Measurements from ENCODE around the gene KIZ. TPM values are rescaled to one million over a fixed set of nuclear protein-coding genes. Genes with fewer than 3 reads are reported as not detected.

Gene KIZ
- total RNA-seq, 2 experiments from 2014 or later = 13.2 to 15.2 TPM

Other genes with a start within 250 kb of the KIZ start
- not detected for gene LINC00237, start 19.7 kb upstream of the KIZ start, total RNA-seq
- 10 to 100 TPM; 87.1 to 88.4 TPM for gene XRN2, start 177.2 kb downstream of the KIZ start, total RNA-seq

All from activated CD4-positive, alpha-beta T cell treated with anti-CD3 and anti-CD28 coated beads for 36 hours (primary cell).